GM21737 (cell line): ENCODE data around the gene PDCD2.
"Not testable (repeated sequence)": the region's sequence is repeated elsewhere in the genome, so short reads cannot be mapped to it uniquely, and the experiment has no call there.

Source experiments
- ATAC-seq: cut with Tn5 transposase; IDR thresholded peaks from one replicate; pipeline ENCODE4 v1.9.1; 2021; ENCODE audit warnings: mild to moderate bottlenecking, moderate library complexity; ENCODE audit not compliant: unreplicated experiment

The PDCD2 gene

DNA sequence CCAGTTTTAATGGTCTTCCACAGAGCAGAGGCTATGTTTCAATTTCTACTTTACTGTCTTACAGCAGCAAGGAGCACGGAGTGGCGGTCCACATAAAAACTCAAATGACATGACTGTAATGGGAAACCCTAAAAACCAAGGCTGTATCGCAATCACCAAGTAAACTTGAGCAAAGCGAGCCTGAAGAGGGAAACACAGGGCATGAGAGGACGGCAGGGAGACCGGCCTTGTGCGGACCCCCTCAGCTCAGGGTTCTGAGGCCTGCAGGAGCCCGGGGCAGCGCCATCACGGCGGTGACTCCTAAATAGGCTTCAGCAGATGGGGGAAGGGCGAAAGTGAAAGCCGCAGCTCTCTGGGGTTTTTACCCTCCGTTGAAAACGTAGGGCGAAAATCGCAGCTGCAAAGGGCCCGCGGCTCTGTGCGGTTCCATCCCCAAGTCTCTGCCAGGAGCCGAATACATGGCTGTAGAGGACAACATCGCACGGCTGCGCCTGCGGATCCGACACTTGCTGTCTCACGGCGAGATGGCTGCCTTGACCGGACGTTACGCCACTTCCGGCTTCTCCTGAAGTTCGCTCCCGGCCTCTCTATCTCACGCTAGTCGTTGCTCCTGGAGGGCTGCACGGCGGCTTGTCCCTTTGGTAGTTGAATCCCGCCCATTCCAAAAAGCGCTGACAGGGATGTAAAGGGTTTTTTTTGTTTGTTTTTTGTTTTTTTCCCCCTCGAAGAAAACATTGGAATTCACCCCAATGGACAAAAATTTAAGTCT lies 31.5 kb downstream of the PDCD2 start, which contains the start of gene PSMB1:
TSS of gene PSMB1 (minus strand) at position 543 of the 769 bp plus-strand sequence. CDS start at position 478, 65 bp downstream.
- peak; percentile 45 for ATAC-seq

DNA sequence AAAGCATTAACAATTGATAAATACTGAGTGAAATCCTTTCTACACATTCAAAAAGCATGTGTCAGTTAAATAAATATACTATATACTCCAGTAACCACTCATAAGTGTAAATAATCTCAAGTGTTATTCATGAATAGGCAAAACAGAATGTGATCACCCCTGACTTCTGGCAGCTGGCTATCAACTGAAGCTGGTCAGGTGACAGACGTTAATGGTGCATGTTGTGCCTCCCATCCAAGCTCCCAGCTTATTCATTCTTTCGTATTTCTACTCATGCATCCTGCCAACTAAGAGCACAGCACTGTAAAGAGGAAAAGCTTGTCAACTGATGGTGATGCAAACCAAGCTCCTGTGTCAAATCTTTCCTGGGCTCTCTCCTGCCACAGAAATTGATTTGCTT lies 39.0 kb downstream of the PDCD2 start:
- ATAC-seq: no peak

DNA sequence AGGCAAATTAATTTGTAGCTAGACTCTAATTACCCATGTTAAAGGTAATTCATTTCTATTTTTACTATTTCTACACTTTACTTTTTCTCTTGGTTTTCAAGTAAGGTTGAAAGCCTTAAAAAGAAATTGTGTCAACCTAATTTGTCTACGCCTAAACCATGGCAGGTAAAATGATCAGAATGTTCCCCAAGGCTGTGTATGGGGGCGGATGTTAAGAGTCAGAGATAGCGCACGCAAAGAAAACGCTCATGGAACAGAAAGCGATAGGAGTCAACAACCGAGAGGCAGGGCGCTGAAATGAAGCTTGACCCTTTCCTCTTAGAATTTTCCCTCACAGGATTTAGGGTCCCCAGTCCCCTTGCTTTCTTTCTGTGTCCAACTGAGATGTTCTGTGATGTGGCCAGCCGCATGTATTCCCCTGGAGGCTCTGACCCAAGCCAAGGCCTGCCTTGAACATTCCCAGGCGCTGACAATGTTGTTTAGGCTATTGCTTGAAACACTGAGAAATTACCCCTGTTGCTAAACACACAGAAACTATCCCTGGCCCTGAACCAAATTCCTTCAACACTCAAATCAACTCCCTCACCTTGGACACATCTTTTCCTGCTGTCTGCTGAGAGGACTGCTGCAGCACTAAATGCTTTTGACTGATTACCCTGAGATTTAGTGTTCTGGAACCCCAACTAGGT lies 42.3 kb downstream of the PDCD2 start:
- ATAC-seq: no peak

DNA sequence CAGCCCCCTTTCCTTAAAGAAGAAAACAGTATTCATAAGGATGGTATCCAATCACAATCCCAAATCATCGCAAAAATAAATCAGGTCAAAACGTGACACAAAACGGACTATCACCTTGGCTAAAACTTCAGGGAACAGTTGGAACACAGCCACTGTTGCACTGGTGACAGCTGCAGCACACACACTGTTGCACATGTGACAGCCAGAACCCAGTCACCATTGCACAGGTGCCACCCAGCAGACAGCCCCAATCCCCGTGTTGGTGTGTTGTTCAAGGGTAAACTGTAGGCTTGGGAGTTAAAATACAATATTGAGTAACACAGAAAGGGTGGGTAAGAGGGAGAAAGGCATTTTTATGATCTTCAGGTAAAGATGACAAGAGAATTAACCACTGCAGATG lies 47.1 kb downstream of the PDCD2 start:
- ATAC-seq: no peak

DNA sequence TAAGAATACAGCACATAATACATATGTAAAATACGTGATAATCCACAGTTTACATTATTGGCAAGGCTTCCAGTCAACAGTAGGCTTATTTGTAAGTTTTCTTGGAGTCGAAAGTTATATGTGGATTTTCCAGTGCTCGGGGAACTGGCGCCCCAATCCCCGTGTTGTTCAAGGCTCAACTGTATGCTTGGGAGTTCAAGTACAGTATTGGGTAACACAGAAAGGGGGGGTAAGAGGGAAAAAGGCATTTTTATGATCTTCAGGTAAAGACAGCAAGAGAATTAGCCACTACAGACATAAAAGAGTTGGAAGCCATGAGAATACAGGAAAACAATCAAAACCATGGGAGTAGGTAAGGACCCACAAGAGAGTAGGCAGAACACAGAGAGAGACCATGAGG lies 47.8 kb downstream of the PDCD2 start:
- ATAC-seq: no peak

DNA sequence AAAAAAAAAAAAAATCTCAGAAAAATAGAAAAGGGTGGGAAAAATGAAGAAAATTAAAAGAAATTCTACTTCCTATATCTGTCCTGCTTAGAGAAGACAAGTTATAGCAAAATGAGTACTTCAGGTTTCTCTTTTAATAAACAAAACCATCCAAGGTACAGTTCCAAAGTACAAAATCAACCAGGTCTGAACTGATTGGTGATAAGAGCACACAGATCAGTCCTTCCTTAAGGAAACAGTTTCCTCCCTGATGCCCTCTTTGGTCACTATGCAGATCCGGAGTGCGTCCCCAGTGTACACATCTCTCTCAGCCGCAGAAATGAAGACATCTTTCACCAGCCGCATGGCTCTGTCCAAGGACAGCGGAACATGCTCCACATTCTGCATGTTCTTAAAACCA lies 49.4 kb downstream of the PDCD2 start:
- ATAC-seq: no peak

DNA sequence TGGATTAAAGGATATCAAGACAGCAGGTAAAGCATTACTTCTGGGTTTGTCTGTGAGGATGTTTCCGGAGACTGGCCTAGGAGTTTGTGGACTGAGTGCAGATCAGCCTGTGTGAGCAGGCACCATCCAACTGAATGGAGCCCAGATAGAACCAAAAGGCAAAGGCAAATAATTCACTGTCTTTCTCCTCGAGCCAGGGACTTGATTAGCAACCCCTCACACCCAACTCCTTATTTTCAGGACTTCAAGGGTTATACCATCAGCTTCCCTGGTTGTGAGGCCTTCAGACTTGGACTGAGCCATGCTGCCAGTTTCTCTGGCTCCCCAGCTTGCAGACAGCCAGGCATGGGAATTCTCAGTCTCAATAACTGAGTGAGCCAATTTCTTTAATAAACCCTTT lies 50.6 kb downstream of the PDCD2 start:
- no peak for ATAC-seq

DNA sequence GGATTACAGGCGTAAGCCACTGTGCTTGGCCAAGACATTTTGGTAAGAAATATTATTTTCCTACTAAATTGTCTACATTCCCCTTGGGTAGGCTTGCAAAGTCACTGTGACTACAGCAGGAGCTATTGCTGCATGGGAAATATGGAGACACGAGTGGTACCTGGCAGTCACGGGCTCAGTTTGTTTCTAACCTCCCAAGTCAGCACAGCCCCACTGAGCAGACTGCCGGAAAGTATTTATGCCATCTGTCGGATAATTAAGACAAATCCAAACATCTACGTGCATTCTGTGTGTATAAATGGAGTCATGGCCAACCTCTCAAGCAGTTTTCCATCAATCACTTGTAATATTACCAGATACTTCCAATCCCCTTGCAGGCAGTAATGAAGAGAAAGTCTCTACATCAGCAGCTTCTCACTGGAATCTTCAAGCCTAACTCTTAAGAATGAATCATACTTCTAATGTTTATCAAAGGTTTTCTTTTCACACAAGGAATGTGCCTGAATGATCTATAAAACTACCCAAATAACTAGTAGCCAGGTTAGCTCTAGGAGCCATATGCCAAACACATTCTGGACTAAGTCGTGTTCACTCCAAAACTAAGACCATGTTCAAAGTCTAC lies 51.5 kb downstream of the PDCD2 start:
- ATAC-seq: no peak

DNA sequence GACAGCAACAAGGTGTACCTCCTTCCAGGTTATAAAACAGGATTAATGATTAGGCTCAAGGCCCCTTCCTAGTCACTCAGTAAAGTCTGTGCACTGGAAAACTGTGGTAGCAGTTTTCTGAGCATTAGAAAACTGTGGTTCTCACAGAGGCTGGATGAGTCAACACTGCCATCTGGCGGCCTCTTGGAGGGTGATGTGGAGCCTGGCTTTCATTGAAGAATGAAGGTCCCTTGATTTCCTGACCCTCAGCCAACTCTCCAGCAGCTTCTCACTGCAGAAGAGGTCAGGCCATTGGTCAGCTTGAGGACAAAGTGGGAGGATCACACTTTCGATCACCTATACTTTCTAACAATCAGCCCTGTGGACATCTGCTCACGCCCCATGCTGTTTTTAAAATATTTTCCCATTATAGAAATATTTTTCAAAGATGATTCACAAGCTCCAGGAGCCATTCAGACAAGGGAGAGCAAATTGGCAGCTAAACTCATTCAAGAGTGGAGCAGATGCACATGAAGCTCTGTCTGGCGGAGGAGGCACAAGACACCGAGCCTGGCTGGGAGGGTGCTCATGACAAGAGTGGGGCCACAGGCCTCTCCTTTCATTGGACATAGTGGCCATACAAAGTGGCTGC lies 54.5 kb downstream of the PDCD2 start:
- peak; percentile 65 for ATAC-seq

DNA sequence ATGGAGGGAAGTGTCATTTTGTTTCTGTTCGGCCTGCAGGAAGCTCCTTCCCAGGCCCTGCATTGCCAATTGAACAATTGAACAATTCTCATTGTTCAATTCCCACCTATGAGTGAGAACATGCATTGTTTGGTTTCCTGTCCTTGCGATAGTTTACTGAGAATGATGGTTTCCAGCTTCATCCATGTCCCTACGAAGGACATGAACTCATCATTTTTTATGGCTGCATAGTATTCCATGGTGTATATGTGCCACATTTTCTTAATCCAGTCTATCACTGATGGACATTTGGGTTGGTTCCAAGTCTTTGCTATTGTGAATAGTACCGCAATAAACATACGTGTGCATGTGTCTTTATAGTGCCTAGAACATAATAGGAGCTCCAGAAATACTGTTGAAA lies 56.4 kb downstream of the PDCD2 start:
- ATAC-seq: not testable (repeated sequence)

DNA sequence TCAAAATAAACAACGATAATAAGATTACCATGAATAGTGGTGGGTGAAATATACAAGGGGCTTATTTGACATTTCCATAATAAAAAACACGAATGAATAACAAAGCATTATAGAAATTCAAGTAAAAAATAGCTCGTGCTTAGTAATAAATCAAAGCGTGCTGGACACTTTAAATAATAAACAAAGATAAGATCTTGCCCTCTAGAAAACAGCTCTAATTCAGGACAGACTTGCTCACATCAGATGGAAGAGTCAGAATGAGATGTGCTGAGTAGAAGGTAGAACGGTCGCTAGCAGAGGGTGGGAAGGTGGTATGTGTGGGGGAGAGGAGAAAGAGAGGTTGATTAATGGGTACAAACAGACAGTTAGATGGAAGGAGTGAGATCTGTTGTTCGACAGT lies 58.6 kb downstream of the PDCD2 start:
- ATAC-seq: no peak
